Activated naive CD8-positive, alpha-beta T cell (primary cell): ENCODE results near the gene DTX3L.

Experiments used
- H3K27ac Mint-ChIP-seq: one replicate; pipeline ENCODE4 v1.8.0; 2021; ENCODE audit warnings: mixed read lengths
- H3K27me3 Mint-ChIP-seq: one replicate; pipeline ENCODE4 v1.8.0; 2021; ENCODE audit warnings: mixed read lengths
- H3K36me3 Mint-ChIP-seq: one replicate; pipeline ENCODE4 v1.8.0; 2021; ENCODE audit warnings: mixed read lengths
- H3K4me1 Mint-ChIP-seq: one replicate; pipeline ENCODE4 v1.8.0; 2021; ENCODE audit warnings: low read depth, mixed read lengths
- H3K4me3 Mint-ChIP-seq: one replicate; pipeline ENCODE4 v1.8.0; 2021; ENCODE audit warnings: mild to moderate bottlenecking, mixed read lengths
- H3K9me3 Mint-ChIP-seq: one replicate; pipeline ENCODE4 v1.8.0; 2021; ENCODE audit warnings: low read depth, mixed read lengths

The DTX3L gene

DNA sequence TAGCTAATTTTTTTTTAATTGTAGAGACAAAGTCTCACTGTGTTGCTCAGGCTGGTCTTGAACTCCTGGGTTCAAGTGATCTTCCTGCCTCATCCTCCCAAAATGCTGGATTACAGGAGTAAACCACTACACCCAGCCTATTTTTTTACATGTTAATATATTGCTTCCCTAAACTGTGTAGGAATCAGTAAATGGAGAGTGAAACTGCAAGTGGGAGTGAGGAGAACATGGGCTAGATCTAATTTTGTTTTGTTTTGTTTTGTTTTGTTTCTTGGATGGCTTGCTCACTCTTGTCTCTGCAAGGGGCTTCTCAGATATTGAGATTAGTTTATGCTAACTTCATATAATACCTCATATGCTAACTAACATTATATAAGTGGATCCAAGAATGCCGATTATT, 44.8 kb downstream of the DTX3L start:
- Mint-ChIP-seq H3K27ac (peak overlapping the region; percentile 89), H3K4me3 (no peak overlapping the region), H3K27me3 (no peaks in the 10 kb centered on the region), H3K4me1 (peaks cover 19% of the 10 kb centered on the region), H3K9me3 (no peaks in the 10 kb centered on the region), H3K36me3 (peaks cover 17% of the 10 kb centered on the region)

DNA sequence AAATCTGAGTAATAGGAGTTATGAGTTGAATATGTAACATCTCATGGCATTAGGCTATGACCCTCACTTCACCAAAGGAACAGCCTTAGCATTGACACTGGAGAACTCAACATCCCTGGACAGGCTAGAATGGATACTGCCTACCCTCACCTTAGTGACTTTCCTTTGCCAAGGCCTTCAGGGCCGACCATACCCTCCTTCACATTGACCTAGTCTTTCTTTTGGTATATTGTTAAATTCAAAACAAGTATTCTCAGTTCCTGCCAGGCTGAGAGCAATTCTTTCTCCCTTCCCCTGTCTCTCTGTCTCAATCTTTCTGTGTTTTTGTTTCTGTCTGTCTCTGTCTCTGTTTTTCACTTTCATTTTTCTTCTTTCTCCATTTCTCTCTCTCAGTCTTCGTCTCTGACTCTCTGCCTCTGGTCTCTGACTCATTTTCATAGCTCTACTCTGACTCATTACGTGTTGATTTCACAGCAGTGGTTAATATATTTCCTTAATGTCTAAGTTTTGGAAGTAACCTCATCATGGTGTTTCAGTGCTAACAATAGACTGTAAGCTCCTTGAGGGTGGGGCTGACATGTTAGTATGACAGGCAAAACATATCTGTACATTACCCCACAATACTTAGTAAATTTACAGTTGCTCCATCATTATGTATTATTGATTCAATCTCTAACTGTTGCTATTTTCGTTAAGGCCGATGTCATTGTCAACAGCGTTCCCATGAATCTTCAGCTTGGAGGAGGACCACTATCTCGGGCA, 45.8 kb downstream of the DTX3L start:
- Mint-ChIP-seq H3K27ac (peak overlapping the region; percentile 89), H3K4me3 (peak overlapping the region; percentile 21), H3K27me3 (no peaks in the 10 kb centered on the region), H3K9me3 (no peaks in the 10 kb centered on the region), H3K4me1 (peaks cover 19% of the 10 kb centered on the region), H3K36me3 (peaks cover 15% of the 10 kb centered on the region)

DNA sequence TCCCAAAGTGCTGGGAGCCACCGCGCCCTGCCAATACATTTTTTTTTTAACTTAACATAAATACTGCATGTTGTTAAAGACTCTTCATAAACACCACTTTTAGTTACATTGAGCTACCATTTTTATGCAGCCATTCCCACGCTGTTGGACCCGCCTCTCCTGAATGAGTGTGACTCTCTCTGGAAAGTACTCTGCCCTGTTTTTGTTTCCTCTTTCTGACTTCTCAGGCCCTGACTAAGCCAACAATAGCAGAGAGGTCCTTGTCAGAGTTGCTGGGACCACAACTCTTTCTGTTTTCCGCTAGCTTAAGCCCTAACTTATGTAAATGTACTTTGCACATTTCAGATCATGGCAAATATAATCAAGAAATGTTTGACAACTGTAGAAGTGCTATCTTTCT, 48.6 kb downstream of the DTX3L start:
- H3K4me3 Mint-ChIP-seq = no peak overlapping the region
- peaks cover 18% of the 10 kb centered on the region for H3K36me3 Mint-ChIP-seq
- H3K9me3 Mint-ChIP-seq = no peaks in the 10 kb centered on the region
- no peaks in the 10 kb centered on the region for H3K27me3 Mint-ChIP-seq
- peaks cover 19% of the 10 kb centered on the region for H3K4me1 Mint-ChIP-seq
- peak overlapping the region; percentile 34 for H3K27ac Mint-ChIP-seq

DNA sequence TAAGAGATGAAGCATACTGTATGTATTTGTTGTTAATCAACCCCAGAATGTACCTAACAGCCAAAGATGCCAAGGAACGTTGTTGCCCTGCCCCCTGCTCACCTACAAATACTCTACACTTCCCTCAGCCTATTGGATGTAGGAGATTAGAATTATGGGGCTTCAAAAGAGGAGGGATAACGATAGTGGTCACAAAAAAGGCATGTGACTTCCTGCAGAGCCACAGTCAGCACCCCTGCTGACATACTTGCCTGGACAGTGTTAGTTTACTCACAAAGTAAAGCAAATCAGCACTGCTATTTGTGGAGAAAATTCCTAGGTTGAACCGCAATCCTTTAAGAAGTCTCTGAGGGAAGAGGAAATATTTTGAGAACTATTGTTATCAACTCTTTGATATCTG, 51.2 kb downstream of the DTX3L start:
- Mint-ChIP-seq H3K4me3 (no peak overlapping the region), H3K36me3 (peaks cover 20% of the 10 kb centered on the region), H3K9me3 (no peaks in the 10 kb centered on the region), H3K27me3 (no peaks in the 10 kb centered on the region), H3K27ac (no peak overlapping the region), H3K4me1 (peaks cover 5% of the 10 kb centered on the region)

DNA sequence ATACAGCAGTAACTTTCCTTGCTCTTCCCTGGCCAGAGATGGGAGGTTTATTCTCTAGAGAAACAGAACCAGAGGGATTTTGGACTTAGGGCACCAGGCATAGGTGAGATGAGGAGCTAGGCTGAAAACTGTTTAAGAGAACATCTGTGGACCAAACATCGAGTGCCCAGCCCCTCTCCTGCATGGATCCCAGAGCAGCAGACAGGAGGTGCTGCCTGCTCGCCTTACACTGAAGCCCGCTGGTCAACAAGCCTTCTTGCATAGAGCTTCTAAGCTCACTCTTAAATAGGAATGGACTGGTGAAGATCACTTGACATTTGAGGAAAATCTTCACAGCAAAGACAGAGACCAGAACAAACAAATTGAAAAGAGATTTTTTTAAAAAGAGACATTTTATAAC, 54.5 kb downstream of the DTX3L start:
- no peak overlapping the region for H3K4me3 Mint-ChIP-seq
- no peak overlapping the region for H3K27ac Mint-ChIP-seq
- H3K4me1 Mint-ChIP-seq = no peaks in the 10 kb centered on the region
- H3K36me3 Mint-ChIP-seq = peaks cover 16% of the 10 kb centered on the region
- no peaks in the 10 kb centered on the region for H3K27me3 Mint-ChIP-seq
- H3K9me3 Mint-ChIP-seq = no peaks in the 10 kb centered on the region

DNA sequence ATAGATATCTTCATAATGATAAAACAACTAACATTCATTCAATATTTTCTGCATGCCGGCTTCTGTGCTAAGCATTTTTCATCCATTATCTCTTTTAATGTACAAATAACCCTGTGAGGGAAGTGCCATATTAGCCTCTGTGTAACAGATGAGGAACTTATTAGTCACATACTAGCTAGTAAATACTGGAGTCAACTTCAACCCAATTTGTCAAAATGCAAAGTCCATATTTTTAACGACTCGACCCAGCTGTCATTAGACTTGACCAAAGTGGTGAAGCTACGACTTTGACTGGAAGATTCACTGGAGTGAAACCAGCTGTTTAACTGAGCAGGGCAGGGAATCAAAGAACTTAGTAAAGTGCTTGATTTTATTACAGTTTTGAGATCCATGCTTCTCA, 54.9 kb downstream of the DTX3L start:
- H3K36me3 Mint-ChIP-seq = peaks cover 16% of the 10 kb centered on the region
- H3K27ac Mint-ChIP-seq = no peak overlapping the region
- no peaks in the 10 kb centered on the region for H3K9me3 Mint-ChIP-seq
- H3K27me3 Mint-ChIP-seq = no peaks in the 10 kb centered on the region
- no peak overlapping the region for H3K4me3 Mint-ChIP-seq
- H3K4me1 Mint-ChIP-seq = no peaks in the 10 kb centered on the region

DNA sequence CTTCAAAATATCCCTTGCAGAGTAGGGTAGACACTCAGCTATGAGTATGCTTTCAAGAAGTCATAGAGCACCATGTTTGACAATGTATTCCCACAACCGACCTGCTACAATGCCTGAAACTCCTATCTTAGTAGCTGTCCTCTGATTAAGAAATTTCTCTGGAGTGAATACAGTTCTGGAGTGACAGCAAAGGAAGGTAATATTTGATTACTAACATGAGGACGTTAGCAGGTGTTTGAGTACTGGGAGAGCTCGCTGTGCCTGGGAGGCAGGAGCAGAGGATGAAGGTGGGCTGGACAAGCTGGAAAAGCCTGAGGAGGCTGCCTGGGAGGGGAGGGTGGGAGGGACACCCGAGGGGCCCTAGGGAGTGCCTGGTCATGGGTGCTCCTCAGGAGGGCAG, 56.3 kb downstream of the DTX3L start:
- peaks cover 16% of the 10 kb centered on the region for H3K36me3 Mint-ChIP-seq
- no peak overlapping the region for H3K4me3 Mint-ChIP-seq
- H3K4me1 Mint-ChIP-seq = no peaks in the 10 kb centered on the region
- no peak overlapping the region for H3K27ac Mint-ChIP-seq
- no peaks in the 10 kb centered on the region for H3K9me3 Mint-ChIP-seq
- no peaks in the 10 kb centered on the region for H3K27me3 Mint-ChIP-seq

DNA sequence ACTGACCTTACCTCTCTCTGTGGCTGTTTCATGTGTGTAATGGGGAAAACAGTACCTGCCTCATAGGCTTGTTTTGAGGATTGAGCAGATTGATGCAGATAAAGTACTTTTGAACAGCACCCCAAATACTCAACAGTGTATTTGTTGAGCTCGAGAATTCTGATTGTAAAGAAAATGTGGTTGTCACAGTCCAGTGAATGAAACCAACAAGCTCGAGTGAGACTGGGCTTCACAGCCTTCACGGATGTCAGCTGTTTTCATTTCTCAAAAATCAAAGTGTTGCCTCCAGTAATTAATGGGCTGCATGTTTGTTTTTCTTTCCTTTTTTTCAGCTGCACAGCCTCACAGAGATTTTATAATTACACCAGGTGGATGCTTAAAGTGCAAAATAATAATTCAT, 57.0 kb downstream of the DTX3L start:
- Mint-ChIP-seq H3K4me1 (no peaks in the 10 kb centered on the region), H3K27ac (no peak overlapping the region), H3K36me3 (peaks cover 13% of the 10 kb centered on the region), H3K27me3 (no peaks in the 10 kb centered on the region), H3K4me3 (no peak overlapping the region), H3K9me3 (no peaks in the 10 kb centered on the region)

DNA sequence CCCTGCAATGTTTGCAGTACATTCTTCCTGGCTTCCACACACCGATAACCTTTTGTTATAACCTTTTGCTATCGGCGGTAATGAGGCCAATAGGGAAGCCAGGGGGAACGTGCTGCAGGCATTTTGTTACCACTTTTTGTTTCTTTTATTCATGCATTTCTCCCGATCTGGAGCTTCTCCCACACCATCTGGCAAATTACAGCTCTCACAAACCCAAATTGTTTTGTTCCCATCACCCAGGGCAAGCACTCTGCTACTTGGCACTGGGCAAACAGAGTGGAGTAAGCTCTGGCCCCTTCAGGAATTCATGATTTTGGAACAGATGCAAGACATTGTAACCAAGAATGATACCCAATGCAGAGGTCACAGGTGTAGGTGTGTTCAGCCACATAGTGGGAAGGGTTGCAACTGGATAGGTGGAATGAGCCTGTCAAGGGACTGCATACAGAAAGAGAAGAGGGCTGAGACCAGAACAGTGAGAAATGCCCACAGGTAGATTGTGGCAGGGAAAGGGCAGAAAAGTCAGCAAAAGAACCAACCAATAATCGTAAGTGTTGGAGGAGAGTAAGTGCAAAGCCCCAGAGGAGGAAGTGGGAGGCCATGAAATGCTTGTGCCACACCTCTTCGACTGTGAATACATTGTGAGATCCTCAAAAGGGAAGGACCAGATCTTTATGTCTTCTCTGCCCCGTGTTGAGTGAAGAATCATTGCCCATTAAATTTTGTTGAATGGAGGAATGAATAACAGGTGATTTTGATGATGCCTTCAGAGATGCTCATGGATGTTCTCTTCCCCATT, 59.1 kb downstream of the DTX3L start:
- Mint-ChIP-seq H3K27ac (no peak overlapping the region), H3K4me3 (no peak overlapping the region), H3K36me3 (peaks cover 14% of the 10 kb centered on the region), H3K27me3 (no peaks in the 10 kb centered on the region), H3K9me3 (no peaks in the 10 kb centered on the region), H3K4me1 (no peaks in the 10 kb centered on the region)
